ENCODE results near the gene PCED1B.

The PCED1B gene

GRCh38 chr12:47212701-47213039, 133.2 kb downstream of the PCED1B start:
- H4K20me1 ChIP-seq (ENCODE audit: low read depth, low read length): no peaks in the 10 kb centered on the region
- H3K4me2 ChIP-seq (ENCODE audit: low read depth, low read length, poor library complexity, severe bottlenecking): peak overlapping the region; percentile 99
- peak overlapping the region; percentile 85 for H3K4me3 ChIP-seq (ENCODE audit: insufficient read depth, low read length, poor library complexity, severe bottlenecking)
- peak overlapping the region; percentile 84 for H3K9ac ChIP-seq (ENCODE audit: low read length)
- H3K36me3 ChIP-seq (ENCODE audit: low read length): peaks cover 11% of the 10 kb centered on the region
- no peak overlapping the region for H2AFZ ChIP-seq (ENCODE audit: low read depth, low read length, severe bottlenecking)
- no peaks in the 10 kb centered on the region for H3K9me2 ChIP-seq (replicated peaks; ENCODE audit: insufficient read depth, low read length)
- H3K27me3 ChIP-seq (ENCODE audit: low read length): no peaks in the 10 kb centered on the region
- peaks cover 75% of the 10 kb centered on the region for H3F3A ChIP-seq (ENCODE audit: insufficient read depth)
- H3K79me2 ChIP-seq (ENCODE audit: insufficient read depth, low read length): peaks cover 80% of the 10 kb centered on the region
- TF ChIP-seq CTCF (IDR thresholded peaks at IDR 0.05; ENCODE audit: insufficient read depth, low read length, poor library complexity, severe bottlenecking) (no peak), EZH2phosphoT487 (conservative IDR thresholded peaks at IDR 0.05; ENCODE audit: low read length) (no peak)
- H3K9me3 ChIP-seq (ENCODE audit: insufficient read depth, low read length): no peaks in the 10 kb centered on the region
- peak overlapping the region; percentile 100 for H3K27ac ChIP-seq (ENCODE audit: low read depth, low read length)

DNA sequence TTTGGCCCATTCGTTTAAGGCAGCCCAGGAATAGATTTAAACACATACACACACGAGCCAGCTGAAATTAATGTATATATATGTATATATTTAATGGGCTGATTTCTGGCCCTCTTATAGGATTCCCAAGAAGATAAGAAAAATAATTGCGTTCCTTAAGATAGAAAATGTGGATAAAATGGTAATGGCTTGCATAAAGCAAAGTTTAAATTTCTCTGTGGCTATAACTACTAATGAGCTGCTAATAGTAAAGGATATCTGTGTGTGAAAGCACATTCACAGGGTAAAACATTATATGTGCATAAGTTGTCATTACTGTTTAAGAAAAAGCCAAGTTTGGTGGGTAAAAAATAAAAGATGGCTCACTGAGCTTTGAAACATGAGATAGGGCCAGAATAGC, 134.0 kb downstream of the PCED1B start:
- Histone ChIP-seq H3F3A (ENCODE audit: insufficient read depth) (peaks cover 69% of the 10 kb centered on the region), H3K9ac (ENCODE audit: low read length) (peak overlapping the region; percentile 84), H3K4me3 (ENCODE audit: insufficient read depth, low read length, poor library complexity, severe bottlenecking) (peak overlapping the region; percentile 85), H3K27me3 (ENCODE audit: low read length) (no peaks in the 10 kb centered on the region), H4K20me1 (ENCODE audit: low read depth, low read length) (no peaks in the 10 kb centered on the region), H3K79me2 (ENCODE audit: insufficient read depth, low read length) (peaks cover 87% of the 10 kb centered on the region), H3K9me2 (replicated peaks; ENCODE audit: insufficient read depth, low read length) (no peaks in the 10 kb centered on the region), H3K9me3 (ENCODE audit: insufficient read depth, low read length) (no peaks in the 10 kb centered on the region), H3K27ac (ENCODE audit: low read depth, low read length) (peak overlapping the region; percentile 100), H3K4me2 (ENCODE audit: low read depth, low read length, poor library complexity, severe bottlenecking) (peak overlapping the region; percentile 99), H3K36me3 (ENCODE audit: low read length) (peaks cover 11% of the 10 kb centered on the region), H2AFZ (ENCODE audit: low read depth, low read length, severe bottlenecking) (no peak overlapping the region)
- TF ChIP-seq EZH2phosphoT487 (conservative IDR thresholded peaks at IDR 0.05; ENCODE audit: low read length): no peak
- no peak for TF ChIP-seq CTCF (IDR thresholded peaks at IDR 0.05; ENCODE audit: insufficient read depth, low read length, poor library complexity, severe bottlenecking)

DNA sequence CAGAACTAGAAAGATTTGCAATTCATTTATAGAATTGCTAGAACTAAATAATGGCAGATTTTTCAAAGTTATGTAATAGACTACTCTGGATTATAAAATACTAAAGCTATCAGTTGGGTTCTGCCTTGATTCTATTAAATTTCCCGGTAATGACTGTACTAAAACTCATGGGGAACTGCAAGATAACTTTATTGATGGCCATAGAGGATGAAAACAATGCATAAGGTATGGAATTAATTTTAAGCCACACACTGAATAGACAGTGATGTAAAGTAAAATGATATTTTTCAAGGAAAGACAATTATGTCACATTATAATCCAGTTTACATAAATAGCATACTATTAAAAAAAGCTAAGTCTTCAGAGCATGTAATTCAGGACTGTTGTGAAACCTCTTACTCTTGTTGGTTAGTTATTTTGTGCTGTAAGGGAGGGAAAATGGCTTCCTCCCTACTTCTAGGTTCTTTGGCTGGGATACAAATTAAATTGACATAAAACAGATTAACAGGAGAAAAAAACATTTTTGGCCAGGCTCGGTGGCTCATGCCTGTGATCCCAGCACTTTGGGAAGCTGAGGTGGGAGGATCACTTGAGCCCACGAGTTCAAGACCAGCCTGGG, 134.7 kb downstream of the PCED1B start:
- no peaks in the 10 kb centered on the region for H3K27me3 ChIP-seq (ENCODE audit: low read length)
- no peaks in the 10 kb centered on the region for H4K20me1 ChIP-seq (ENCODE audit: low read depth, low read length)
- peak overlapping the region; percentile 99 for H3K4me2 ChIP-seq (ENCODE audit: low read depth, low read length, poor library complexity, severe bottlenecking)
- no peaks in the 10 kb centered on the region for H3K9me3 ChIP-seq (ENCODE audit: insufficient read depth, low read length)
- H3K9me2 ChIP-seq (replicated peaks; ENCODE audit: insufficient read depth, low read length): no peaks in the 10 kb centered on the region
- no peak overlapping the region for H2AFZ ChIP-seq (ENCODE audit: low read depth, low read length, severe bottlenecking)
- peak overlapping the region; percentile 84 for H3K9ac ChIP-seq (ENCODE audit: low read length)
- no peak for TF ChIP-seq CTCF (IDR thresholded peaks at IDR 0.05; ENCODE audit: insufficient read depth, low read length, poor library complexity, severe bottlenecking)
- TF ChIP-seq EZH2phosphoT487 (conservative IDR thresholded peaks at IDR 0.05; ENCODE audit: low read length): no peak
- peaks cover 11% of the 10 kb centered on the region for H3K36me3 ChIP-seq (ENCODE audit: low read length)
- H3K27ac ChIP-seq (ENCODE audit: low read depth, low read length): peak overlapping the region; percentile 100
- H3K4me3 ChIP-seq (ENCODE audit: insufficient read depth, low read length, poor library complexity, severe bottlenecking): peak overlapping the region; percentile 85
- peaks cover 65% of the 10 kb centered on the region for H3F3A ChIP-seq (ENCODE audit: insufficient read depth)
- H3K79me2 ChIP-seq (ENCODE audit: insufficient read depth, low read length): peaks cover 94% of the 10 kb centered on the region
